ENCODE data around the gene RGS6. TPM values are rescaled to one million over a fixed set of nuclear protein-coding genes. Genes with fewer than 3 reads are reported as not detected.

RGS6 gene
- total RNA-seq, 1 donor from 2014 or later, result 5.2 TPM

- Histone ChIP-seq H3K9me3 (ENCODE audit: control insufficient read depth in 3 of 3, low read length in 3 of 3) (no peaks in the 10 kb centered on the region), H3K27ac (ENCODE audit: low read depth, low read length) (no peak overlapping the region), H3K4me1 (ENCODE audit: control insufficient read depth in 3 of 3, insufficient read depth in 3 of 3, low read length in 3 of 3) (peaks cover 4 to 17% (median 6%) of the 10 kb centered on the region in 3 donors), H3K27me3 (ENCODE audit: control insufficient read depth in 3 of 3, insufficient read depth in 3 of 3, low read length in 3 of 3) (no peaks in the 10 kb centered on the region), H3K4me3 (ENCODE audit: low read length in 3 of 3) (no peak overlapping the region), H3K9ac (ENCODE audit: low read depth in 1 of 3, low read length in 3 of 3) (no peak overlapping the region), H3K36me3 (ENCODE audit: control insufficient read depth in 3 of 3, insufficient read depth in 3 of 3, low read length in 3 of 3) (no peaks in the 10 kb centered on the region)
Observed at GRCh38 chr14:72604133-72604532, 671.9 kb downstream of the RGS6 start.

DNA sequence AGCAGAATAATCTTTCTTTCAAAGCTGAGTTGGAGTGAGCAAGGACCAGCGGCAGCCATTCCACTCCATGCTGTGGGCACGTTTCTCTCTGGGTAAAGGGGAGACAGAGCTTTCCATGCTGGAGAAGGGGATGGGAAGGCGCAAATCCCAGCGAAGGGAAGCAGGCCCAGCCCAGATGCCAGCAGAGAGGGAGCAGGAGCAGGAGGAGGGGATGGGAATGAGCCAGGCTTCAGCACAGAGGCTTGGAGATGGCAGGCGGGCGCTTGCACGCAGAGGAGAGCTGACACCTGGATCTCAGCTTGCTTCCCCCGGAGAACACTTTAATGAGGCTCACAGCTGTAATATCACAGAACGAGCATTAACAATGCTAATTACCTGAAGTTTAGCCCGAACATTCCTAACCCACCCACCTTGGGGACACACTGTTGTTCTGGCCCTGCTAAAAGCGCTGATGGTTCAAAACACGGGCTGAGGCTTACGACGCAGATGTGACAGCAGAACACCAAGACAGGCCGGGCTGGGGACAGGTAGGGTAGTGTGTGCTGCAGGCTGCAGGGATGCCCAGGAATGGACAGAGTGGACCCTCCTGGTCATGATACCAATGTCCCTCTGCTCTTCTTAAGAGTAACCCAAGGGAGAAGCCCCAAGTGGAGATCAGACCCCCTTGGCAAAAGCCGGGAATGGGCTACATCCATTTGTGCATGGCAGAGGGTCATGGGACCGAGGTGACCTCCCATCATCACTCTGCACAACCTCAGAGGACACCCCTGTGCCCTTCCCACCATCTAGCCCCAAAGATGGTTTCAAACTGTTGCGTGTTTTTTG, 673.1 kb downstream of the RGS6 start:
- H3K4me1 ChIP-seq (ENCODE audit: control insufficient read depth in 3 of 3, insufficient read depth in 3 of 3, low read length in 3 of 3), result peaks cover 4 to 17% (median 6%) of the 10 kb centered on the region in 3 donors
- no peak overlapping the region for H3K27ac ChIP-seq (ENCODE audit: low read depth, low read length)
- H3K9me3 ChIP-seq (ENCODE audit: control insufficient read depth in 3 of 3, low read length in 3 of 3), result no peaks in the 10 kb centered on the region
- no peak overlapping the region for H3K9ac ChIP-seq (ENCODE audit: low read depth in 1 of 3, low read length in 3 of 3)
- H3K36me3 ChIP-seq (ENCODE audit: control insufficient read depth in 3 of 3, insufficient read depth in 3 of 3, low read length in 3 of 3), result no peaks in the 10 kb centered on the region
- H3K4me3 ChIP-seq (ENCODE audit: low read length in 3 of 3), result no peak overlapping the region
- H3K27me3 ChIP-seq (ENCODE audit: control insufficient read depth in 3 of 3, insufficient read depth in 3 of 3, low read length in 3 of 3), result no peaks in the 10 kb centered on the region

DNA sequence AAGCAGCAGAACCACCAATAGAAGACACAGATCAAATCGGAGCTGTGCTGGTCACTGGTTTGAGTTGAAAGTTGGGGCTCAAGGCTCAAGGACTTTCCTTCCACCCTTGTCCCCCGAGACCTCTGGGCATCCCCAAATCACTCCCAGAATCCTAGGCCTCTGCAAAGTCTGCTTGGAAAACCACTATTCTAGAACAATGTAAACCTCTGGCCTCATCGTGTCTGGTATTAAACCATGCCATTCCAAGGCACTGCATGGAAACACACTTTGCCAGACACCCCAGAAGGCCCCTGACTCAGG, 673.6 kb downstream of the RGS6 start:
- Histone ChIP-seq H3K9ac (ENCODE audit: low read depth in 1 of 3, low read length in 3 of 3) (no peak overlapping the region), H3K4me1 (ENCODE audit: control insufficient read depth in 3 of 3, insufficient read depth in 3 of 3, low read length in 3 of 3) (peaks cover 4 to 17% (median 6%) of the 10 kb centered on the region in 3 donors), H3K4me3 (ENCODE audit: low read length in 3 of 3) (no peak overlapping the region), H3K27me3 (ENCODE audit: control insufficient read depth in 3 of 3, insufficient read depth in 3 of 3, low read length in 3 of 3) (no peaks in the 10 kb centered on the region), H3K36me3 (ENCODE audit: control insufficient read depth in 3 of 3, insufficient read depth in 3 of 3, low read length in 3 of 3) (no peaks in the 10 kb centered on the region), H3K9me3 (ENCODE audit: control insufficient read depth in 3 of 3, low read length in 3 of 3) (no peaks in the 10 kb centered on the region), H3K27ac (ENCODE audit: low read depth, low read length) (no peak overlapping the region)

DNA sequence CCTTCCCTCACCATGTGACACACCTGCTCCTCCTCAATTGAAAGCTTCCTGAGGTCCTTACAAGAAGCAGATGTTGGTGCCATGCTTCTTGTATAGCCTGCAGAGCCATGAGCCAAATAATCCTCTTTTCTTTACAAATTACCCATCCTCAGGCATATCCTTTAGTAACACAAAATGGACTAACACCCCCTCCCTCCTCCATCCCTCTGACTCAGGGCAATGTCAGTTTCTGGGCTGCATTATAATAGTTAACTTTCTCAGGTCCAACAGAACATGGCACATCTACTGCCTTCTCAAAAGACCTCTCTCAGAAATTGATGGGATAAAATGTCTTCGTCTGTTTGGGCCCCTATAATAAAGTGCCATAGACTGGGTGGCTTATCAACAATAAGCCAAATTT, 674.6 kb downstream of the RGS6 start:
- H3K9me3 ChIP-seq (ENCODE audit: control insufficient read depth in 3 of 3, low read length in 3 of 3), result no peaks in the 10 kb centered on the region
- peaks cover 4 to 24% (median 12%) of the 10 kb centered on the region in 3 donors for H3K4me1 ChIP-seq (ENCODE audit: control insufficient read depth in 3 of 3, insufficient read depth in 3 of 3, low read length in 3 of 3)
- no peaks in the 10 kb centered on the region for H3K36me3 ChIP-seq (ENCODE audit: control insufficient read depth in 3 of 3, insufficient read depth in 3 of 3, low read length in 3 of 3)
- H3K27ac ChIP-seq (ENCODE audit: low read depth, low read length), result no peak overlapping the region
- no peak overlapping the region for H3K4me3 ChIP-seq (ENCODE audit: low read length in 3 of 3)
- H3K27me3 ChIP-seq (ENCODE audit: control insufficient read depth in 3 of 3, insufficient read depth in 3 of 3, low read length in 3 of 3), result no peaks in the 10 kb centered on the region
- H3K9ac ChIP-seq (ENCODE audit: low read depth in 1 of 3, low read length in 3 of 3), result no peak overlapping the region

GRCh38 chr14:72607386-72608130, 675.3 kb downstream of the RGS6 start:
- Histone ChIP-seq H3K4me1 (ENCODE audit: control insufficient read depth in 3 of 3, insufficient read depth in 3 of 3, low read length in 3 of 3) (peaks cover 7 to 31% (median 19%) of the 10 kb centered on the region in 3 donors), H3K36me3 (ENCODE audit: control insufficient read depth in 3 of 3, insufficient read depth in 3 of 3, low read length in 3 of 3) (no peaks in the 10 kb centered on the region), H3K27me3 (ENCODE audit: control insufficient read depth in 3 of 3, insufficient read depth in 3 of 3, low read length in 3 of 3) (no peaks in the 10 kb centered on the region), H3K27ac (ENCODE audit: low read depth, low read length) (no peak overlapping the region), H3K4me3 (ENCODE audit: low read length in 3 of 3) (no peak overlapping the region), H3K9me3 (ENCODE audit: control insufficient read depth in 3 of 3, low read length in 3 of 3) (no peaks in the 10 kb centered on the region), H3K9ac (ENCODE audit: low read depth in 1 of 3, low read length in 3 of 3) (no peak overlapping the region)

GRCh38 chr14:72608391-72609204, 676.4 kb downstream of the RGS6 start:
- H3K27ac ChIP-seq (ENCODE audit: low read depth, low read length), result no peak overlapping the region
- no peaks in the 10 kb centered on the region for H3K27me3 ChIP-seq (ENCODE audit: control insufficient read depth in 3 of 3, insufficient read depth in 3 of 3, low read length in 3 of 3)
- peaks cover 18 to 42% (median 29%) of the 10 kb centered on the region in 3 donors for H3K4me1 ChIP-seq (ENCODE audit: control insufficient read depth in 3 of 3, insufficient read depth in 3 of 3, low read length in 3 of 3)
- H3K9me3 ChIP-seq (ENCODE audit: control insufficient read depth in 3 of 3, low read length in 3 of 3), result no peaks in the 10 kb centered on the region
- H3K36me3 ChIP-seq (ENCODE audit: control insufficient read depth in 3 of 3, insufficient read depth in 3 of 3, low read length in 3 of 3), result no peaks in the 10 kb centered on the region
- H3K4me3 ChIP-seq (ENCODE audit: low read length in 3 of 3), result no peak overlapping the region
- no peak overlapping the region for H3K9ac ChIP-seq (ENCODE audit: low read depth in 1 of 3, low read length in 3 of 3)

DNA sequence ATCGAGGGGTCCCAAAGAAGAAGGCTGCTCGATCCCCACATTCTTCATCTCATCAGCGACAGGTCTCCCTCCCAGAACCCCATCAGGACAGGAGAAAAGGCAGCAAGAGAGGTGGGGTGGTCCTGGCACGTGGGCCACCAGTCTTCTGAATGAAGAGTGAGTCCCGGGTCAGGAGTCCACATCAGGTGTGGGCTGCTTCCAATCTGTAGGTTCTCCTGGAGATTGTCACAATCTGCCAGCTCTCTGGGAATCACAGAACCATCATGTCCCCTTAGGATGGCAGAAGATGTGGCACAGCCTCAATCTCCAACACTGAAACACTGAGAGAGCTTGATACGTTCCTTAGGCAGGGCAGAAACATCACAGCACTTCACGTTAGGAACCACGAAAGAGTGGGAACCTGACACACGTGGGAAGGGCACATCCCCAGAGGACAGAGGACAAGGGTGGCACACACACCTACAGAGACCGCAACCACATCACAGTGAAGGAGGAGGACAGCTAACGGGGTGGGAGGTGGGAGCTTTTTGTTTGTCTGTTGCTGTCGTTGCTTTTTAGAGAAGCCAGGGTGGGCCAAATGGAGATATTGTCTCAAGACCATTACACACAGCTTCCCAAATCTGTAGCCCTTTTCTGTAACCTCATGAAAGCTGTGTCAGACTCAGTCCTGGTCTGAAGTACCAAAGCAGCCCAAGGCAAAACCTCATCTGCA, 677.1 kb downstream of the RGS6 start:
- Histone ChIP-seq H3K9me3 (ENCODE audit: control insufficient read depth in 3 of 3, low read length in 3 of 3) (no peaks in the 10 kb centered on the region), H3K4me1 (ENCODE audit: control insufficient read depth in 3 of 3, insufficient read depth in 3 of 3, low read length in 3 of 3) (peaks cover 24 to 49% (median 37%) of the 10 kb centered on the region in 3 donors), H3K27me3 (ENCODE audit: control insufficient read depth in 3 of 3, insufficient read depth in 3 of 3, low read length in 3 of 3) (no peaks in the 10 kb centered on the region), H3K4me3 (ENCODE audit: low read length in 3 of 3) (no peak overlapping the region), H3K36me3 (ENCODE audit: control insufficient read depth in 3 of 3, insufficient read depth in 3 of 3, low read length in 3 of 3) (no peaks in the 10 kb centered on the region), H3K27ac (ENCODE audit: low read depth, low read length) (no peak overlapping the region), H3K9ac (ENCODE audit: low read depth in 1 of 3, low read length in 3 of 3) (no peak overlapping the region)

DNA sequence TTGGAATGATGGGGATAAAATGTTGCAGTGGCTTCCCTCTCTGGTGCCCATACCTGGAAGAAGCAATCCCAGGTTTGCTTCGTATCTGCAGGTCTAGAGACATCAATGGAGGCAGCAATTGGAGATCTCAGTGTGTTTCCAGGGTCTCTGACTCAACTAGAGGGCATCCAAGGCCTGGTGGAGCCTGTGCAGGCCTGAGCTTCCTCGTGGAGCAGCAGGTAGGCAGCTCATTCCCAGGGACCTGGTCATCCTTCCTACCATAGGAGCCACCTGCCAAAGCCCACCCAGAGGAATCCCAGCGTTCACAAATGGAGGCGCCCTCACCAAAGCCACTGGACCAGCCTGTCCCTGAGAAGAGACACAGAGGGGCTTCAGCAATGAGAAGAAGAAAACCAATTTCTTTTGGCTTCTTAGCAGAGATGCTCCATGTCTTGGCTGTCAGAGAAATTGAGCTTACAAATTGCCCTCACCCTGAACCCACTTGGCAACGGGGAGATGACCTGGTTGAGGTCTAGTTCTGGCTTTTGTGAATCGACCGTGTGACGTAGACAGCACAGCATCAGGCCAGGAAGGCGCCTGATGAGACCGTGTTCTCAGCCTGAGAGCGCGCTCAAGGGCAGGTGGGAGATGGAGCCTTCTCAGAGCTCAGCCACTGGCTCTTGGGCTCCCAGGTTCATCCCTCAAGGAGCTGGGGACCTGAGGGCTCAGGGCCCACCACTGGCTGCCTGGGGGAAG, 678.0 kb downstream of the RGS6 start:
- Histone ChIP-seq H3K36me3 (ENCODE audit: control insufficient read depth in 3 of 3, insufficient read depth in 3 of 3, low read length in 3 of 3) (no peaks in the 10 kb centered on the region), H3K9me3 (ENCODE audit: control insufficient read depth in 3 of 3, low read length in 3 of 3) (no peaks in the 10 kb centered on the region), H3K27ac (ENCODE audit: low read depth, low read length) (no peak overlapping the region), H3K4me1 (ENCODE audit: control insufficient read depth in 3 of 3, insufficient read depth in 3 of 3, low read length in 3 of 3) (peaks cover 22 to 55% (median 42%) of the 10 kb centered on the region in 3 donors), H3K9ac (ENCODE audit: low read depth in 1 of 3, low read length in 3 of 3) (no peak overlapping the region), H3K27me3 (ENCODE audit: control insufficient read depth in 3 of 3, insufficient read depth in 3 of 3, low read length in 3 of 3) (no peaks in the 10 kb centered on the region), H3K4me3 (ENCODE audit: low read length in 3 of 3) (no peak overlapping the region)

DNA sequence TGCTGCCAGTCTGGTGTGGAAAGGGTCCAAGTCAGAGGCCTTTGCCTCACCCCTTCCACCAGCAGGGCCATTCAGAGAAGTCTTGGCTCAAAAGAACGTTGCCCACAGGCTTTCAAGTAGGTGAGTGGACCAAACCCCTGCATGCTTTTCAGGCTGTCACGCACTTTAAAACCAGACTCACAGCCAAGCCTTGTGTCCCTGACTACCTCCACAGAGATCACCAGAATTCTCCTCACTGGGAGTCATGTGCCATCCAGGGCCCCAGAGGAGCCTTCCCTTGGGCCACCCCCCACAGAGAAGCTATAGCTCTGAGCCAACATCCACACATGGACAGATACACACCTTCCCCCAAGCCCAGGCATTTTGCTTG, 678.6 kb downstream of the RGS6 start:
- peaks cover 27 to 60% (median 48%) of the 10 kb centered on the region in 3 donors for H3K4me1 ChIP-seq (ENCODE audit: control insufficient read depth in 3 of 3, insufficient read depth in 3 of 3, low read length in 3 of 3)
- H3K27ac ChIP-seq (ENCODE audit: low read depth, low read length), result no peak overlapping the region
- no peaks in the 10 kb centered on the region for H3K9me3 ChIP-seq (ENCODE audit: control insufficient read depth in 3 of 3, low read length in 3 of 3)
- no peaks in the 10 kb centered on the region for H3K27me3 ChIP-seq (ENCODE audit: control insufficient read depth in 3 of 3, insufficient read depth in 3 of 3, low read length in 3 of 3)
- no peak overlapping the region for H3K4me3 ChIP-seq (ENCODE audit: low read length in 3 of 3)
- no peaks in the 10 kb centered on the region for H3K36me3 ChIP-seq (ENCODE audit: control insufficient read depth in 3 of 3, insufficient read depth in 3 of 3, low read length in 3 of 3)
- no peak overlapping the region for H3K9ac ChIP-seq (ENCODE audit: low read depth in 1 of 3, low read length in 3 of 3)

All from skeletal muscle tissue (tissue), 4 donors.